GM12878 (cell line): ENCODE measurements around the gene IL17B. TPM values are rescaled to one million over a fixed set of nuclear protein-coding genes. Genes with fewer than 3 reads are reported as not detected.

Source experiments
- ATAC-seq: fragments of 200-7000 bp; cut with Tn5 transposase; 3 replicates; pipeline ENCODE4 v1.9.1; 2020; ENCODE audit warnings: mild to moderate bottlenecking, moderate library complexity
- BruUV-seq: library from RNA; stranded (reverse); fragments of 400-500 nt; replicated peaks from 2 replicates; lab custom pipeline; 2021; lab: Mats Ljungman, UMichigan
- CTCF ChIA-PET: fragments of 300-600 bp; sonication (Branson Sonifier 250); formaldehyde crosslinking; extraction: SDS; loops from one replicate; lab custom pipeline; 2021; ENCODE audit warnings: inconsistent platforms; lab: Yijun Ruan, JAX
- POLR2A ChIA-PET: fragments of 350-600 bp; formaldehyde crosslinking; extraction: SDS; loops from one replicate; lab custom pipeline; 2021; ENCODE audit warnings: inconsistent platforms; lab: Charles Lee
- RAD21 ChIA-PET: fragments of 300-600 bp; sonication (Branson Sonifier 250); formaldehyde crosslinking; loops from one replicate; lab custom pipeline; 2023; ENCODE audit warnings: antibody characterized with exemption; ENCODE audit not compliant: unreplicated experiment; lab: Charles Lee
- SMC1A ChIA-PET: fragments of 300-600 bp; sonication (Branson Sonifier 250); formaldehyde crosslinking; loops from one replicate; lab custom pipeline; 2023; ENCODE audit not compliant: unreplicated experiment, uncharacterized antibody; lab: Charles Lee
- DNase-seq: peaks from one replicate; pipeline ENCODE4 v3.0.0-alpha.2; 2011; ENCODE audit warnings: low read depth, low spot score
- FAIRE-seq: peaks from 3 replicates; lab custom pipeline; 2011; peaks lifted over from hg19 to GRCh38; lab: Jason Lieb, UNC
- H2AFZ ChIP-seq: 2 replicates; pipeline ENCODE4 v1.6.0; 2011; ENCODE audit warnings: low read depth, low read length, control low read depth; ENCODE audit not compliant: control insufficient read depth
- H3K27ac ChIP-seq: 2 replicates; pipeline ENCODE4 v1.5.1; 2011; ENCODE audit warnings: control low read depth; ENCODE audit not compliant: control insufficient read depth, insufficient read depth
- H3K27me3 ChIP-seq, 2 experiments: replicated peaks in 1 of 2; 2 replicates each; pipeline versions ENCODE4 v1.6.0 to v1.6.1; 2011; ENCODE audit warnings: low read length in 1 of 2; ENCODE audit not compliant: control insufficient read depth in 2 of 2, insufficient read depth in 2 of 2
- H3K36me3 ChIP-seq, 2 experiments: 2 replicates each; pipeline ENCODE4 v1.5.1; 2011; ENCODE audit warnings: low read length in 1 of 2; ENCODE audit not compliant: control insufficient read depth in 2 of 2, insufficient read depth in 2 of 2
- H3K4me1 ChIP-seq: 2 replicates; pipeline ENCODE4 v1.6.1; 2011; ENCODE audit warnings: mild to moderate bottlenecking, low read length, moderate library complexity, mixed read lengths; ENCODE audit not compliant: control insufficient read depth, insufficient read depth
- H3K4me2 ChIP-seq: 2 replicates; pipeline ENCODE4 v1.6.0; 2011; ENCODE audit warnings: control low read depth; ENCODE audit not compliant: control insufficient read depth, insufficient read depth
- H3K4me3 ChIP-seq: fragments of 200-600 bp; sonication (generic); 2 replicates; pipeline ENCODE4 v1.5.1; 2016
- H3K79me2 ChIP-seq: 2 replicates; pipeline ENCODE4 v1.6.0; 2011; ENCODE audit warnings: low read length; ENCODE audit not compliant: control insufficient read depth, insufficient read depth
- H3K9ac ChIP-seq: 2 replicates; pipeline ENCODE4 v1.8.0; 2011; ENCODE audit warnings: low read length, control low read depth, mixed read lengths; ENCODE audit not compliant: control insufficient read depth, insufficient read depth
- H3K9me3 ChIP-seq: replicated peaks from 3 replicates; pipeline ENCODE4 v1.5.1; 2011; ENCODE audit warnings: mild to moderate bottlenecking, low read length; ENCODE audit not compliant: control insufficient read depth, insufficient read depth
- H4K20me1 ChIP-seq: 2 replicates; pipeline ENCODE4 v1.6.0; 2011; ENCODE audit not compliant: control insufficient read depth, insufficient read depth
- E2F4 ChIP-seq: IDR thresholded peaks from 2 replicates; pipeline ENCODE4 v1.6.1; 2012; ENCODE audit warnings: low read depth, low read length, improper control_type of control experiment
- HDGF ChIP-seq: fragments of 450-650 bp; IDR thresholded peaks from 2 replicates; pipeline ENCODE4 v1.6.1; 2016; ENCODE audit warnings: antibody characterized with exemption
- IRF4 ChIP-seq: IDR thresholded peaks from 2 replicates; pipeline ENCODE4 v1.6.1; 2011; ENCODE audit warnings: low read depth, low read length
- SPI1 ChIP-seq: IDR thresholded peaks from 2 replicates; pipeline ENCODE4 v1.6.1; 2011; ENCODE audit warnings: low read depth, mild to moderate bottlenecking, low read length, moderate library complexity, borderline replicate concordance; ENCODE audit not compliant: insufficient read depth
- STAT1 ChIP-seq: fragments of 450-650 bp; conservative IDR thresholded peaks from 2 replicates; pipeline ENCODE4 v1.6.1; 2014; ENCODE audit warnings: antibody characterized with exemption, mild to moderate bottlenecking
- WGBS: methylation state at CpG from one replicate; pipeline ENCODE4 v1.1.6; 2016; ENCODE audit warnings: low lambda C conversion rate; ENCODE audit not compliant: insufficient replicate concordance, insufficient coverage; ENCODE audit errors: missing lambda C conversion rate; 5-methylcytosine and 5-hydroxymethylcytosine counted together
- in situ Hi-C: fragments of 300-500 bp; cut with MboI; formaldehyde crosslinking; loops from 9 replicates; pipeline ENCODE4 v1.14.3; 2018; ENCODE audit warnings: mixed read lengths
- intact Hi-C: fragments of 100-400 bp; cut with micrococcal nuclease; formaldehyde crosslinking; loops from one replicate; pipeline ENCODE4 v1.14.2; 2022; ENCODE audit not compliant: unreplicated experiment
- polyA plus RNA-seq, 11 experiments: library from polyadenylated mRNA; depleted of rRNA in 4 of 11; unstranded in 6 of 11; stranded (reverse) in 5 of 11; fragments of >200 nt; fragmentation: Nextera tagmentation in 4 of 11; fragmentation: Illumina TruSeq in 1 of 11; extraction: Ambion mirVana in 4 of 11; extraction: Trizol in 1 of 11; gene quantifications; 1 replicate in 1 of 11; 2 replicates in 10 of 11; pipeline versions ENCODE4 v1.2.1 to v1.2.3, GENCODE V29; 2011 to 2016; ENCODE audit warnings: inconsistent platforms in 2 of 11, missing spikeins in 2 of 11, low read depth in 1 of 11
- total RNA-seq, 4 experiments: library from RNA; depleted of rRNA in 3 of 4; stranded (reverse); fragments of >200 nt in 3 of 4; fragmentation: Illumina TruSeq in 1 of 4; extraction: Trizol in 1 of 4; gene quantifications; 2 replicates each; pipeline versions ENCODE4 v1.2.1 to v1.2.3, GENCODE V29; 2013 to 2021

Gene IL17B
- total and polyA plus RNA-seq, 10 of the 15 experiments (the other 5 are each of a cell fraction or from before 2014, with no cell fraction given) = not detected

GRCh38 chr5:149356391-149356790, 22.7 kb downstream of the IL17B start:
- in situ Hi-C loops (no loop called here), intact Hi-C loops (no loop called here)
- ChIA-PET POLR2A (interaction anchor here (2.8 to 4.2 kb wide), 2 partner anchors 11 to 195 kb away, joined by 8 to 66 read pairs; partner anchors contain the start of genes CSNK1A1 and GRPEL2), SMC1A (interaction anchor here (4.0 kb wide), 1 partner anchor 11 kb away, joined by 23 read pairs; the partner anchor contains the start of gene GRPEL2), CTCF (interaction anchor here (0.7 to 7.5 kb wide), 11 partner anchors 11 to 628 kb away, joined by 3 to 81 read pairs (median 5); partner anchors contain the start of genes CSNK1A1 and GRPEL2), RAD21 (interaction anchor here (0.9 to 3.1 kb wide), 2 partner anchors 10 to 14 kb away, joined by 3 to 30 read pairs; partner anchors contain the start of gene GRPEL2)
- ATAC-seq (no peak), DNase-seq (no peak), FAIRE-seq (no peak)
- WGBS = 33% methylated on average over 8 of the region's 8 CpGs
- no peak overlapping the region for H3K9ac ChIP-seq
- H3K4me2 ChIP-seq = 0 out of 2 replicates have a peak overlapping the region, but pooled peaks have one; percentile 14
- no TSS peak for BruUV-seq
- peaks cover 13% of the 10 kb centered on the region for H3K4me1 ChIP-seq
- no peak overlapping the region for H2AFZ ChIP-seq
- H4K20me1 ChIP-seq = no peaks in the 10 kb centered on the region
- no peak overlapping the region for H3K27ac ChIP-seq
- TF ChIP-seq SPI1 (no peak), IRF4 (no peak), HDGF (no peak), E2F4 (no peak), STAT1 (no peak)
- TF ChIP-seq, all 136 proteins: peak for 0
- Histone ChIP-seq H3K79me2 (peaks cover 10% of the 10 kb centered on the region), H3K36me3 (peaks cover 0 to 9% of the 10 kb centered on the region in 2 experiments; a peak in 3 of 4 replicates), H3K27me3 (no peaks in the 10 kb centered on the region), H3K9me3 (no peaks in the 10 kb centered on the region), H3K4me3 (no peak overlapping the region)
